Measurements from ENCODE around the gene TIGD7. TPM values are rescaled to one million over a fixed set of nuclear protein-coding genes. Genes with fewer than 3 reads are reported as not detected.
"Not testable (repeated sequence)": the region's sequence is repeated elsewhere in the genome, so short reads cannot be mapped to it uniquely, and the experiment has no call there.

TIGD7 gene
- polyA plus RNA-seq, 4 donors, result 9.9 to 14.2 (median 12.9) TPM

DNA sequence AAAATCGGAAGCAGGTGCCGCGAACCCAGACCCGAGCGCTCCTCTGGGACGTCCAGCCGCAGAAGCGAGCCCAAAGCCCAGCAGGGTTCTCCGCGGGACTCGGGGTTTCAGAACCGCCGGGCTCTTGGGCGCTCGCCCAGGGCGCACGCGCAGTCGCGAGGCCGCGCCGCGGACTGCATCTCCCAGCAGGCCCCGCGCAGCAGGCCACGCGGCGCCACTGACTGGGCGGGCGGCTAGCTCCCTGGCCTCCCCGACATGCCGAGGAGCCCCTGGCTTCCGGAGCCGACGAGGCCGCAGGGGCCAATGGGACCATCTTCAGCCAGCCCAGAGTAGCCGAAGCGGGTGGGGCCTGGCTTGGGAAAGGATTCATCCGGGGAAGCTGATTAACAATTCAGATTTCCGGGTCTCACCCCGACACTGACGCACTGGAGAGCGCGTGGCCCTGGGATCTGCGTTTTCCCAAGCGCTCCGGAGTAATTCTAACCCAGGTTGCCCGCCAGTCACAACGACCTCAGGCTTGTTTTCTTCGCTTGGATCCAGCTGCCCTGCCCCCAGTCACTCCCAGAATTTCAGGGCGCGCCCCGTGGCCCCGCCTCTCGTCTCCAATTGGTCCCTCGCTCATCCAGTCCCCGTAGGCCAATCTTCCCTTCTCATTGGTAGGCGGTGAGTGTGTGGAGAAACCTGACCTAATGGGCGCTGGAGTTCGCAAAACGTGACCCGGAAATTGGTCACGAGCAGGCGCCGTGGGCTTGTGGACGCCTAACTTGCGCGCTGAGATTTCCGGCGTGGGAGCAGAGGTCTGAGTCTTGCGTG, 22.3 kb downstream of the TIGD7 start, which contains the start of gene ZNF263:
TSS of gene ZNF263 (plus strand) at position 762 of the 813 bp plus-strand sequence. CDS start 328 bp downstream, outside the sequence.
- DNase-seq (ENCODE audit: low read depth in 4 of 4, low spot score in 2 of 4), result peak; percentile 92 to 96 (median 95)

DNA sequence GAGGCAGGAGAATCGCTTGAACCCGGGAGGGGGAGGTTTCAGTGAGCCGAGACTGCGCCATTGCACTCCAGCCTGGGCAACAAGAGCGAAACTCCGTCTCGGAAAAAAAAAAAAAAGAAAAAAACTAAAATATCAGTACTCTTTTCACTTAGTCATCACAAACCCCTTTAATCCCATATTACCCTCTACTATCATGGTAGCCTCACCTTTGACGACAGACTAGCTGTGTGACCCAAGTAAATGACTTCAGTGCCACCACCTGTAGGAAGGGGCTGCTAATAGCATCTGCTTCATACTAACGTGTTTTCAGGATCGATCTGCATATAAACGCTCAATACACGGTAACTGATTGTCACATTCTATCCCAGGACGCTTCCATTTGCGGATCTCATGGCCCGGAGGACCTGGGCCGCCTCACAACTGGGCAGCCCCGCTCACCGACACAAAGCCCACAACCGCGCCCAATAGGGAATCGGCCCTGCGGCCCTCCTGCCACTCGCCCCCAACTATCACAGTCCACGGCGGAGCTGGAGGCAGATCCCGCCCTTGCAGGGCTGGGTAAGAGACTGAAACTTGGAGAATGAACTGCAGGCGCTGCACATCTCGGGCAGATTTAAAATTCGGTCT, 23.0 kb downstream of the TIGD7 start:
- peak in 1 of 4 donors; percentile 84 for DNase-seq (ENCODE audit: low read depth in 4 of 4, low spot score in 2 of 4)

DNA sequence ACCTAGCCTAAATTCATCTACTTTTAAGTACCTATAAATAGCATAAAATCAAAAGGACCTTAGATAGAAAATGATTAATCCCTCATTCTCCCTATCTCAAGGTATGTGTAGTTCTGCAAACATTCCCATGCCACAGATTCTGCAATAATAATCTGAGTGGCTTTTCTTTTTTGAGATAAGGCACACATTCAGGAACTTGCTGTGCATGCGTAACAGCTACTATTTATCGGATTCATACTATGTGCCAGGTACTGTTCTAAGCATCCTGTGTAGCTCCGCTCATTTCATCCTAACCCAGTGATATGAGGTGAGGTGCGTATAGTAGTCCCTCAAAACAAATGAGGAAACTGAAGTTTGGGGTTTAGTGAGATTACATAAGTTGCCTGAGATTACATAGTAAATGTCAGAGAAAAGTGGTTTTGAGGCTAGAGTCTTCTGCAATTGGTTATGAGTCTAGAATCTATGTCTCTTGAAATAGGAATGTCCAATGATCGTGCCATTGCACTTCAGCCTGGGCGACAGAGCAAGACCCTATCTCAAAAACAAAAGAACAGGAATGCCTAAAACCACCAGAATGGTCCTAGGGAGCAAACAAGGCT, 23.9 kb downstream of the TIGD7 start:
- DNase-seq (ENCODE audit: low read depth in 4 of 4, low spot score in 2 of 4), result no peak

DNA sequence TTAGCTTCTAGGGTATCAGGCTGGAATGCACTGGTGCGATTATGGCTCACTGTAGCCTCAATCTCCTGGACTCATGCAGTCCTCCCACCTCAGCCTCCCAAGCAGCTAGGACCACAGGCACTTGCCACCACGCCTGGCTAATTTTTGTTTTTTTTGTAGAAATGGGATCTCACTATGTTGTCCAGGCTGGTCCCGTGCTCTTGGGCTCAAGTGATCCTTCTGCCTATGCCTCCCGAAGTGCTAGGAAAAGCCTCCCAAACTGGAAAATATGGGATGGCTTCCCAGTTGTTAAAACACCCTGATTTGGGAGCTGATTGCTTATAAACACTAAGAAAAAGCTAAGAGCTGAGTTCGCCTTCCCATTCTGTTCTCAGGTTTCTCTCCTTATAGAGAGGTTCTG, 28.6 kb downstream of the TIGD7 start:
- no peak for DNase-seq (ENCODE audit: low read depth in 4 of 4, low spot score in 2 of 4)

DNA sequence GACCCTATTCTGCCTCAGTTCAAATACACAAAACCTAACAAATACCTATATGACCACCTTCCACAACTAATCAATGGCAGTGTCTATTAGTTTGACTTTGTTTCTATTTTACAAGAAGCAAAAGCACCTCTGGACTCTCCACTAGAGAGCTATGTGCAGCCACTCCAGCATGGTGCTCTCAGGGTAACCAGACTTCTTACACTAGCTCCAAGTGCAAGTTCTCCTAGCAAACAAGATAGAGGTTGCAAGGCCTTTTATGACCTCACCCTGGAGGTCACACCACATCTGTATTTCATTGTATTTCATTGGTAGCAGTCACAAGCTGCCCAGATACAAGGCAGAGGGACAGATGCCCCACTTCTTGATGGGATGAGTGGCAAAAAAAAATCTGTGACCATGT, 30.3 kb downstream of the TIGD7 start:
- DNase-seq (ENCODE audit: low read depth in 4 of 4, low spot score in 2 of 4), result no peak

DNA sequence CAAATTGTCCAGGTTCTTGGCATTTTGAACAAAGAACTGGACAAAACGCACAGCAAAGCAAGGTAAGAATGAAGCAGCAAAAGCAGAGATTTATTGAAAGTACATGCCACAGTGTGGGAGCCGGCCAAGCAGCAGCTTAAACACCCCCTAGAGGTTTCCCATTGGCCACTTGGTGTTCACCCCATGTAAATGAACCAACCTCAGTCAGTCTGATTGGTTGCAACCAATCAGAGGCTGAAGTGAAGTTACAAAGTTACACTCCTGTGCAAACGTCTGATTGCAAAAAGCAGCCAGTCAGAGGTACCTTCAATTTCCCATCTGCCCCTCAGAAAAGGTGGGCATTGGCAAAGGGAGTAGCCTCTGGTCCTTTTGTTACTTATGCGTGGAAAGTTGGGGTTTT, 30.7 kb downstream of the TIGD7 start:
- DNase-seq (ENCODE audit: low read depth in 4 of 4, low spot score in 2 of 4), result no peak

DNA sequence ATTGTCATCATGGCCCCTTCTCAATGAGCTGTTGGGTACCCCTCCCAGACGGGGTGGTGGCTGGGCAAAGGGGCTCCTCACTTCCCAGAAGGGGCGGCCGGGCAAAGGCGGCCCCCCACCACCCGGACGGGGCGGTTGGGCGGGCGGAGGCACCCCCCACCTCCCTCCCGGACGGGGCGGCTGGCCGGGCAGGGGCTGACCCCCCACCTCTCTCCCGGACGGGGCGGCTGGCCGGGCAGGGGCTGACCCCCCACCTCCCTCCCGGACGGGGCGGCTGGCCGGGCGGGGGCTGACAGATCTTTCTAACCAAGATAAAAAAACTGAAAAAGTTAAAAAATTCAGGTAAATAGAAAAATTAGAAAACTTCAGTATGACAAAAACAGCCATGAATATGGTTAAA, 33.9 kb downstream of the TIGD7 start:
- DNase-seq (ENCODE audit: low read depth in 4 of 4, low spot score in 2 of 4), result not testable (repeated sequence)

DNA sequence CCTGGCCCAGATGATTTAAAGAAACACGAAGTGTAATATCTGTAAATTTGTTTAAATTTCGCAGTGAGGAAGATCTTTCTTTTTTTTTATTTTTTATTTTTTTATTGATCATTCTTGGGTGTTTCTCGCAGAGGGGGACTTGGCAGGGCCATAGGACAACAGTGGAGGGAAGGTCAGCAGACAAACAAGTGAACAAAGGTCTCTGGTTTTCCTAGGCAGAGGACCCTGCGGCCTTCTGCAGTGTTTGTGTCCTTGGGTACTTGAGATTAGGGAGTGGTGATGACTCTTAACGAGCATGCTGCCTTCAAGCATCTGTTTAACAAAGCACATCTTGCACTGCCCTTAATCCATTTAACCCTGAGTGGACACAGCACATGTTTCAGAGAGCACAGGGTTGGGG, 34.5 kb downstream of the TIGD7 start:
- DNase-seq (ENCODE audit: low read depth in 4 of 4, low spot score in 2 of 4), result not testable (repeated sequence)

DNA sequence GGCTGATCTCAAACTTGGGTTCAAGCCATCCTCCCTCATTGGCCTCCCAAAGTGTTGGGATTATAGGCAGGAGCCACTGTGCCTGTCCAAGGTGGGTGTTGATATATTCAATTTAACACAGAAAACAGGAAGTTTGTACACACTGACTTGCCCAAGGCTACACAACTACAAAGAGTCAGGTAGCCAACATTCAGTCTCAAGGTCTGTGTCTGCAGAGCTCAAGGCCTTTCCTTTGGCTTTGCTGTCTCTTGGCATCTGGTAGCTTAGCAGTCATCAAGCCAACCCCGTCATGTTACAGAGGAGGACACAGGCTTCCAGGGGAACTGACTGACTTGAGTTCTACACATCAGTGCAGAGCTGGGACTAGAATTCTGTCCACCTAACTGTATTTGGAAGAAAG, 36.9 kb downstream of the TIGD7 start:
- DNase-seq (ENCODE audit: low read depth in 4 of 4, low spot score in 2 of 4), result no peak

DNA sequence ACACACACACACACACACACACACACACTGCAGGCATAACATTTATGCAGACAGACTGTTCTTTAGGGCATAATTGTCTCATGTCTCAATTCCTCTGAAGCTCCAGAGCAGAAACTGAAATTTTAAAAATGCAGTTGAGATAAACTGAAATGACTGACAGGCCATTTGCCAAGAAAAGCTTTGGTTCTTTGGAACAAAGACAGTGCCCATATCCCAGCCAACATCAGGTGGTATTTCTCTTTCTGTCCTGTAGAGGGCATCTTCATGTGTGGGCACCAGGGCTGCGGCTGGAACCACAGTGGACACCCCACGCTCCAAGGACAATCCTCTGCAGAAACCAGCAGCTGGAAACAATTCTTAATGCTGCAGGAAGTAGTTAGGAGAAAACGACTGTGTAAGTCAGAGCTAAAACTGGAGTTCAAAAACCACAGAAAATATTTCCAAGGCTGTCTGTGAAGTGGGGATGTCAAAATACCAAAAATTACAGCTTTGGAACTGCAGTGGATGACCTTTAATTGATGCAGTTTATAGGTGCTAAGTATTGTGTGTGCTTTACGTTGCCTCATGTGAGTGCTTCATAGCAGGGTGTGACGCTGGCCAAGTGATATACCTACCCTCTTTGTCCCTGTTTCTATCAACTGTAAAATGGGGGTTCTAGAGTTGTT, 38.2 kb downstream of the TIGD7 start:
- no peak for DNase-seq (ENCODE audit: low read depth in 4 of 4, low spot score in 2 of 4)

DNA sequence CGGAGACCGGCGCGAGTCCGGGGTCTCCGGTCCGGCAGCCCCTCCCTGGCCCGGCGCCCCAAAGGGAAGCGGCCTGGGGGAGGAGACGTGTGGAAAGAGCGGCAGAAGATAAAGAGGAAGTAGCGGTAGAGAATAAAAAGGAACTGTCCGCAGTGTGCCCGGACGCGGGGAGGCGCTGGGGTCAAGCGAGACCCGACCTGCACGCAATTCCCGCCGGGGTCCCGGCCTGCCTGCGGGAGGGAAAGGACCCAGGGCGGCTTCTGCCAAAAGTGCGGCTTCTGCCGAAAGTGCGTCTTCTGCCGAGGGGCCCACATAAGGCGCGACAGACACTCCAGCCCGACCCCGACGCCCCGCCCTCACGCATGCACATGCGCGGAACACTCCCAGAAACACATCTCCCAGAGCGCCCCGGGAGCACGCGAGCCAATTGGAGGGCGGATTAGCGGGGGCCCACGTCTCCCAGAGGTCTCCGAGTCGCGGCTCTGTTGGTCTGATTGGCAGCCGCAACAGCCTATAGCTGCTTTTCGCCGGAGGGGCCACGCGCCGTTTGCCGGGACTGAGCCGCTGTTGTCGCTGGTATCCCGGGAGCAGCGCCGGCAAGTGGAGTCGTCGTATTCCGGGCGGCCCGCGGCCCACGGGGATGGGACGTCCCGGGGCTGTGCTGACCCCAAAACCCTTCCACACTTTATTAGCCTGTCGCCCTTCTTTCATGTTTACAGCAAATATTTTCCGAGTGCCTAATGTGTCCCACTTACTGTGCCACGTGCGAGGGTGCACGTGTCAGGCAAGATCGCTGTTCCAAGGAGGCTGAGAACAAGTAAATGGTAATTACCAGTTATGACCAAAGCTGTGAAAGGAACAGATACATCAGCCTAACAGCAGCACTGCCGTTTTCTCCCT, 40.8 kb downstream of the TIGD7 start:
- DNase-seq (ENCODE audit: low read depth in 4 of 4, low spot score in 2 of 4), result peak; percentile 66 to 95 (median 88)

DNA sequence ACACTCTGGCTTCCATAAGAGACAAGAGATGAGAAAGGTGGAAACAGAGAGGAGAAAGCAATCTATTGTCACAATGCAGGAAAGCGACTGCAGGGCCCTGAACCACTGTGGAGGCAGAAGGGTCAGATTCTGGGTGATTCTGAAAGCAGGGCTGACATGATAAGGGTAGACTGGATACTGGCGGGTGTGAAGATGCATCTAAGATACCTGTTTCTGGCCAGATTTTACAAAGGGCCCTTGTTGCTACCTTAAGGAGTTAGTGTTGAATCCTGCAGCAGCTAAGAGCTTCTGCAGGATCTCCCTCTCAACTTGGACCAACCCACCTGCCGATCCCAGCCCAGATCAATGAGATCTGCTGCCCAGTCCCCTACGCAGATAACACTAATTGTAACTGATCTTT, 42.7 kb downstream of the TIGD7 start:
- DNase-seq (ENCODE audit: low read depth in 4 of 4, low spot score in 2 of 4), result no peak

DNA sequence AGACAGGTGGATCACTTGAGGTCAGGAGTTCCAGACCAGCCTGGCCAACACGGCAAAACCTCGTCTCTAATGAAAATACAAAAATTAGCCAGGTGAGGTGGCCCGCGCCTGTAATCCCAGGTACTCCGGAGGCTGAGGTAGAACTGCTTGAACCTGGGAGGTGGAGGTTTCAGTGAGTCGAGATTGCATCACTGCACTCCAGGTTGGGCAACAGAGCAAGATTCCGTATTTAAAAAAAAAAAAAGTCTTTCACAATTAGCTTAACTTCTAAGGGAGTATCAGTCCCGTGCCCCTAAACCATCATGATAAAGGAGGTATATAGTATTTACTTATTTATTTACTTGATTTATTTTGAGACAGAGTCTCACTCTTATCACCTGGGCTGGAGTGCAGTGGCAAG, 45.4 kb downstream of the TIGD7 start:
- no peak for DNase-seq (ENCODE audit: low read depth in 4 of 4, low spot score in 2 of 4)

DNA sequence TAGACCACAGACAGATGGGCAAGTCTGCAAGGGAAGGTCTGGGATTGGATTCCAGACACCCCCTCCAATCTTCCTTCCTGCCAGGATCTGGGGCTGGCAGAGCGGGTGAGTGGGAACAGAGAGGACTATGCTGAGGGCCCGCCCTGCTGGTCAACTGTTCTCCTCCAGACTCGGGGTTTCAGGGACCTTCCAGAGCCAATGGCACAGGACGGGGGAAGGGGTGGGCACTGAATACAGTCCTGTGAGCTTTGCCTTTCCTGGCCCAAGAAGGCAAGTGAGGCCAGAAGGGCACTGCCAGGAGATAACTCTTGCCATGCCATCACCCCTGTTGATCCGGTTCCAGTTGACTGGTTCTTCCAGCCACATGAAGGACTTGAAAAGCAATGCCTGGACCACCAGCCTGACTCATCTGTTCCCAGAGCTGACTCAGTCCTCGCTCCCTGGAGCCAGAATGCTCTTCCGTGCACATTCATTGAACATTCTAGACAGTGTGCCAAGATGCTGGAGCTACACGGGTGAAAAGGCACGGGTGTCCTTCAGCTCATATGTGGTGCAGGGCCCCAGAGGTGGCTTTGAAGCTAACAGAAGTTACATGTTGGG, 48.3 kb downstream of the TIGD7 start:
- DNase-seq (ENCODE audit: low read depth in 4 of 4, low spot score in 2 of 4), result no peak

DNA sequence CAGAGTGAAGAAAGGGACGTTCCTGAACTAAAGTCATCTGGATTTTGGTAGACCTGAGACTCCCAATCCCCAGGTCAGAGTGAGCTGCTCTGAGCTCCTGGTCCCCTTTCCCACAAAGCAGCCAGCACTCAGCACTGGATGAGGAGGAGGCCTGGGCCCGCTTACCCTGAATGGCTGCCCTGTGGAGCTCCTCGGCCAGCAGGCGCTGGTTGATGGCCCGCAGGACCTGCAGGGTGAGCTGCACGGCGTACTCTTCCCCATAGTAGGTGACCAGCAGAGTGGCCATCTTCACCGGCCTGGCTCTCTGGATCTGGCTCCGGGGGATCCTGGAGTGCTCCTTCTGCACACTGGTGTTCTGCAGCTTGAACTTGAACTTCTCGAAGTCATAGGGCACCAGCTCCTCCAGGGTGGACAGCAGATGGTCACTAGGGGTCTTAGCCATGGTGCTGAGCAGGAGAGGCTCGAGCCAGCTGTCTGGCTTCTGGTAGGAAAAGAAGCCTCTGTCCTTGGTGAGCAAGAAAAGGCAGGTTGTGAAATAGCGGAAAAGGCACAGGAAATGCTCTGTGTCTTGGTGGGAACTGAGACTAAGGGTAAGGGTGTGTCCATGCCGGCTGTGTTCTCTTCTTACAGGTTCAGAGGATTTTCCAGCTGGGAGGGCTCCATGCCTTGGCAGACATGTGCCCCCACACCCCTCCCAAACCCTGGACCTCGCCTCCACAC, 48.9 kb downstream of the TIGD7 start, which contains the start of gene MEFV:
TSS of gene MEFV (minus strand) at position 488 of the 720 bp plus-strand sequence. CDS start at position 442, 46 bp downstream.
- DNase-seq (ENCODE audit: low read depth in 4 of 4, low spot score in 2 of 4), result no peak

DNA sequence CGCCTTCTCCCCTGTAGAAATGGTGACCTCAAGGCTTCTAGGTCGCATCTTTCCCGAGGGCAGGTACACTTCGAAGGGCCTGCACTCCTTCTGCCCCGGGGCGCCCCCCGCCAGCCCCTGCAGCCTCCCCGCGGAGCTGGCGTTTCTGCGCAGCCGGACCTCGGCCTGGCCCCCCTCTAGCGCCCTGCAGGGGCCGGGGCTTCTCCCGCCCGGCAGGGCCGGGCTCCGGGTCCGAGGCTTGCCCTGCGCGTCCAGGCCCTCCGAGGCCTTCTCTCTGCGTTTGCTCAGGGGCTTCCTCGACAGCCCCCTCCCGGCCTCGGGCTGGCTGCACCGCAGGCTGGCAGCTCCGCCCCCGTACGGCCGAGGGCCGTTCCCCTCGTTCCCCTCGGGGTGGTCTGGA, 50.9 kb downstream of the TIGD7 start:
- DNase-seq (ENCODE audit: low read depth in 4 of 4, low spot score in 2 of 4), result no peak

DNA sequence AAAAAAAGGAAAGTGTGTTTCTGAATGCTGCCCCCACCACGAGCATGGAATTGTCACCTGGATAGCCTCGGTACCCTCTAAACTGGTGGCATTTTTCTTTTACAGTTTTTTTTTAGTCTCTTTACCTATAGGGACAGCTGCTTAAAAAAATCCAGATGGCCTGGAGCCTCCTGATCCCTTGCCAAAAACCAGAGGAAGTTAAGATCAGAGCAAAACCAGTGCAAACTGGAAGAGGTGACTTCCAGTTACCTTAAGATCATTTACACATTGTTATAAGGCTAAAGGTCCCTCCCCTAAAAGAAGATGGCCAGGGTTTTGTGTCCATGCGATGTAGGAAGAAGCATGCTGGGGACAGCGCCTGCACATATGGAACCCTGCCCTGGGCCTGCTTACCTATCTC, 52.3 kb downstream of the TIGD7 start:
- no peak for DNase-seq (ENCODE audit: low read depth in 4 of 4, low spot score in 2 of 4)

DNA sequence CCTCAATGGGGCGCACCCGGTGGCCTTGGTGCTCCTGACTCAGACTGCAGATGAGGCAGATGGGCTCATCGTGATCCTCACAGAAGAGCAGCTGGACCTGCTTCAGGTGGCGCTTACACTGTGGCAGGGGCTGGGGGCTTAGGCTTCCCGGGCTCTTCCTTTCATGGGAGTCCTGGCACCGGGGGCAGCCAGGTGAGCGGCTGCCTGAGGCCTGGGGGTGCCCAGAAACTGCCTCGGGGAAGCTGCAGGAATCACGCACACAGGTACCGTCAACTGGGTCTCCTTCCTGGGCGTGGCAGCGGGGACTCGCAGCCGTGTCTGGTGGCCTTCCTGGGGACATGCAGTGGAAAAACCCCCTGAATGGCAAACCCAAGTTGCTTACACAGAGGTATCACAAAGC, 55.8 kb downstream of the TIGD7 start:
- DNase-seq (ENCODE audit: low read depth in 4 of 4, low spot score in 2 of 4), result no peak

DNA sequence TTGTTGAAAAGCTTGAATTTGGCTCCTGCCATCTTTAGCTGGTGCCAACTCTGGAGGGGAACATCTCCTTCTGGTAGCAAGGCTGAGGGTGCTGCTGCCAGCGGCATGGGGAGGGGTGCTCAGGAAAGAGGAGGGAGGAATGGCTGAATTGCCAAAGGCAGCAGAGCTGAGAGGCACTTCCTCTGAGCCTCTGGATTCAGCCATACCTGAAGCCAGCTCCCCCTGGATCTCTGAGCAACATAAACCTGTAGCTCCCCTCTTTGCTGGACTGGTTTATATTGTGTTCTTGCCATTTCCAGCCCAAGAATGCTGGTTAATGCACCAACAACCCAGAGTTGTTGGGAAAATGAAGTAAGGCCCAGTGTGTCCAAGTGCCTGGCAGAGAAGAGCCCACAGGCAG, 56.2 kb downstream of the TIGD7 start:
- DNase-seq (ENCODE audit: low read depth in 4 of 4, low spot score in 2 of 4), result no peak
